ENCODE data around the gene RNU6-9.
A peak's percentile ranks its signal among the peaks of the same experiment; 100 is the strongest.
"Not testable (repeated sequence)": the region's sequence is repeated elsewhere in the genome, so short reads cannot be mapped to it uniquely, and the experiment has no call there.

Gene RNU6-9

GRCh38 chr19:892894-893689, at the start of gene RNU6-9, which contains the start of gene MED16:
RNU6-9 (plus strand) TSS chr19:893484.
MED16 (minus strand) TSS chr19:893187; CDS start chr19:891131, 2,056 bp downstream.
- DNase-seq: peak; percentile 90

- DNase-seq: no peak
Measured at GRCh38 chr19:843836-844545, 49.3 kb upstream of the RNU6-9 start.

- DNase-seq: no peak
Measured at GRCh38 chr19:844546-844971, 48.7 kb upstream of the RNU6-9 start.

- no peak for DNase-seq
Measured at GRCh38 chr19:845707-846521, 47.4 kb upstream of the RNU6-9 start.

- no peak for DNase-seq
Measured at GRCh38 chr19:848386-848921, 44.8 kb upstream of the RNU6-9 start.

GRCh38 chr19:849195-849594, 44.1 kb upstream of the RNU6-9 start:
- not testable (repeated sequence) for DNase-seq

- DNase-seq: peak; percentile 87
Measured at GRCh38 chr19:850221-850978, 42.9 kb upstream of the RNU6-9 start.

- no peak for DNase-seq
Measured at GRCh38 chr19:850979-851335, 42.3 kb upstream of the RNU6-9 start.

- no peak for DNase-seq
Measured at GRCh38 chr19:852136-853013, 40.9 kb upstream of the RNU6-9 start, which contains the start of gene ELANE. ELANE (plus strand) TSS chr19:852303; CDS start chr19:852329, 26 bp downstream.

GRCh38 chr19:853014-853585, 40.2 kb upstream of the RNU6-9 start:
- DNase-seq: no peak

GRCh38 chr19:853614-854220, 39.6 kb upstream of the RNU6-9 start:
- DNase-seq: not testable (repeated sequence)

- no peak for DNase-seq
Measured at GRCh38 chr19:854549-854948, 38.7 kb upstream of the RNU6-9 start.

- DNase-seq: no peak
Measured at GRCh38 chr19:855142-855541, 38.1 kb upstream of the RNU6-9 start.

- DNase-seq: no peak
Measured at GRCh38 chr19:855566-856120, 37.6 kb upstream of the RNU6-9 start.

- no peak for DNase-seq
Measured at GRCh38 chr19:858284-858683, 35.0 kb upstream of the RNU6-9 start.

GRCh38 chr19:858868-859843, 34.1 kb upstream of the RNU6-9 start, which contains the start of gene CFD:
CFD (plus strand) TSS chr19:859664; CDS start chr19:859690, 26 bp downstream.
- no peak for DNase-seq

- no peak for DNase-seq
Measured at GRCh38 chr19:861141-861755, 32.0 kb upstream of the RNU6-9 start.

Measured in HCEC 1CT (cell line).